CD4-positive, alpha-beta memory T cell (primary cell): ENCODE data around the gene GSTK1. TPM values are rescaled to one million over a fixed set of nuclear protein-coding genes. Genes with fewer than 3 reads are reported as not detected.

Source experiments
- CTCF ChIA-PET: fragments of 350-600 bp; sonication (Branson Sonifier 250); formaldehyde crosslinking; loops from one replicate; lab custom pipeline; 2021; ENCODE audit warnings: inconsistent platforms; ENCODE audit not compliant: partially characterized antibody; lab: Charles Lee
- POLR2A ChIA-PET: fragments of 350-600 bp; sonication (Branson Sonifier 250); formaldehyde crosslinking; loops from one replicate; lab custom pipeline; 2021; ENCODE audit not compliant: partially characterized antibody; lab: Charles Lee
- DNase-seq, 5 donors: peaks; one replicate each; pipeline versions ENCODE4 v3.0.0 to v3.0.0-alpha.2; 2020 to 2022; ENCODE audit warnings: mixed read lengths in 1 of 5
- H3K27ac ChIP-seq: one replicate; pipeline ENCODE4 v1.7.0; 2013; ENCODE audit warnings: low read depth, low read length
- H3K27me3 ChIP-seq: 2 replicates; pipeline ENCODE4 v1.7.0; 2013; ENCODE audit warnings: mild to moderate bottlenecking, low read length, moderate library complexity; ENCODE audit not compliant: insufficient read depth
- H3K36me3 ChIP-seq: 2 replicates; pipeline ENCODE4 v1.7.0; 2013; ENCODE audit warnings: mild to moderate bottlenecking, low read length, moderate library complexity; ENCODE audit not compliant: insufficient read depth
- H3K4me1 ChIP-seq: 2 replicates; pipeline ENCODE4 v1.7.0; 2013; ENCODE audit warnings: mild to moderate bottlenecking, low read length, moderate library complexity; ENCODE audit not compliant: insufficient read depth
- H3K4me3 ChIP-seq, 2 donors: one replicate each; pipeline ENCODE4 v1.7.0; 2013; ENCODE audit warnings: low read length in 2 of 2, mild to moderate bottlenecking in 1 of 2
- H3K9me3 ChIP-seq, 2 donors: one replicate each; pipeline ENCODE4 v1.7.0; 2013; ENCODE audit warnings: low read length in 2 of 2, control low read depth in 1 of 2; ENCODE audit not compliant: control insufficient read depth in 1 of 2
- H3K27ac Mint-ChIP-seq, 7 donors: one replicate each; pipeline ENCODE4 v1.8.0; 2020 to 2021; ENCODE audit warnings: mixed read lengths in 7 of 7, mild to moderate bottlenecking in 6 of 7, inconsistent platforms in 3 of 7, moderate library complexity in 3 of 7
- H3K27me3 Mint-ChIP-seq, 2 donors: one replicate each; pipeline ENCODE4 v1.8.0; 2020 to 2021; ENCODE audit warnings: mixed read lengths in 2 of 2
- H3K36me3 Mint-ChIP-seq, 2 donors: one replicate each; pipeline ENCODE4 v1.8.0; 2020 to 2021; ENCODE audit warnings: mixed read lengths in 2 of 2, inconsistent platforms in 1 of 2, mild to moderate bottlenecking in 1 of 2
- H3K4me1 Mint-ChIP-seq, 4 donors: one replicate each; pipeline ENCODE4 v1.8.0; 2020 to 2021; ENCODE audit warnings: mixed read lengths in 4 of 4, mild to moderate bottlenecking in 1 of 4
- H3K4me3 Mint-ChIP-seq, 8 donors: one replicate each; pipeline ENCODE4 v1.8.0; 2020 to 2021; ENCODE audit warnings: mixed read lengths in 8 of 8, mild to moderate bottlenecking in 7 of 8, moderate library complexity in 6 of 8, inconsistent platforms in 3 of 8
- H3K9me3 Mint-ChIP-seq, 8 donors: one replicate each; pipeline ENCODE4 v1.8.0; 2020 to 2021; ENCODE audit warnings: mixed read lengths in 8 of 8, mild to moderate bottlenecking in 5 of 8, inconsistent platforms in 3 of 8, moderate library complexity in 1 of 8
- intact Hi-C: fragments of 100-400 bp; cut with micrococcal nuclease; formaldehyde crosslinking; loops from one replicate; pipeline ENCODE4 v1.15.1; 2023
- polyA plus RNA-seq, 2 donors: library from polyadenylated mRNA; unstranded; fragments of 300-500 nt; fragmentation: Illumina TruSeq; gene quantifications; one replicate each; pipeline ENCODE4 v1.2.3, GENCODE V29; 2021
- total RNA-seq, 2 experiments: library from RNA; stranded (reverse); gene quantifications; one replicate each; pipeline ENCODE4 v1.2.3, GENCODE V29; 2021

GSTK1 gene
- total and polyA plus RNA-seq, 4 experiments from 2014 or later: 469 to 748 (median 587) TPM

DNA sequence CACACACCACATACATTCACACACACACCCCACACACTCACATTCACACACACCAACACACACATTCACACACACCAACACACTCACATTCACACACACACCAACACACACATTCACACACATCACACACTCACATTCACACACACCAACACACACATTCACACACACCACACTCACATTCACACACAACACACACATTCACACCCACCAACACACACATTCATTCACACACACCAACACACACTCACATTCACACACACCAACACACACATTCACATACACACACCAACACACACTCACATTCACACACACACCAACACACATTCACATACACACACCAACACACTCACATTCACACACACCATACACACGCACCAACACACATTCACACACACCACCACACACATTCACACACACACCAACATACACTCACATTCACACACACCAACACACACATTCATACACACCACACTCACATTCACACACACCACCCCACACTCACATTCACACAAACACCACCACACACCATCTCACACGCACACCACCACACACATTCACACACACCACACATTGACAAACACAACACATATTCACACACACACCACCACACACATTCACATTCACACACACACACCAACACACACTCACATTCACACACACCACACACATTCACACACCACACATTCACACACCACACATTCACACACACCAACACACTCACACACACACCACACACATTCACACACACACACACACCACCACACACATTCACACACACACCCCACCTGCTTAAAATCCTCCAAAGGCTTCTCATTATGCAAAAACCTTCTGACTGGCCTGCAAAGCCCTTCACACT, 32.4 kb upstream of the GSTK1 start:
- no peaks in the 10 kb centered on the region for H3K4me1 Mint-ChIP-seq
- intact Hi-C loops: no loop called here
- Histone ChIP-seq H3K27ac (no peak overlapping the region), H3K9me3 (peaks cover 0 to 1% of the 10 kb centered on the region in 2 donors), H3K27me3 (no peaks in the 10 kb centered on the region), H3K4me1 (no peaks in the 10 kb centered on the region), H3K4me3 (no peak overlapping the region), H3K36me3 (no peaks in the 10 kb centered on the region)
- no peak overlapping the region for H3K27ac Mint-ChIP-seq
- CTCF ChIA-PET: interaction anchor here (1.2 to 3.0 kb wide), 4 partner anchors 10 to 186 kb away, joined by 4 to 12 read pairs (median 7); no protein-coding TSS in a partner anchor
- H3K9me3 Mint-ChIP-seq: peaks cover 0 to 9% (median 5%) of the 10 kb centered on the region in 8 donors
- POLR2A ChIA-PET: no interaction called here
- H3K4me3 Mint-ChIP-seq: no peak overlapping the region
- peaks cover 0 to 1% of the 10 kb centered on the region in 2 donors for H3K36me3 Mint-ChIP-seq
- peaks cover 2 to 7% of the 10 kb centered on the region in 2 donors for H3K27me3 Mint-ChIP-seq
- DNase-seq: no peak

DNA sequence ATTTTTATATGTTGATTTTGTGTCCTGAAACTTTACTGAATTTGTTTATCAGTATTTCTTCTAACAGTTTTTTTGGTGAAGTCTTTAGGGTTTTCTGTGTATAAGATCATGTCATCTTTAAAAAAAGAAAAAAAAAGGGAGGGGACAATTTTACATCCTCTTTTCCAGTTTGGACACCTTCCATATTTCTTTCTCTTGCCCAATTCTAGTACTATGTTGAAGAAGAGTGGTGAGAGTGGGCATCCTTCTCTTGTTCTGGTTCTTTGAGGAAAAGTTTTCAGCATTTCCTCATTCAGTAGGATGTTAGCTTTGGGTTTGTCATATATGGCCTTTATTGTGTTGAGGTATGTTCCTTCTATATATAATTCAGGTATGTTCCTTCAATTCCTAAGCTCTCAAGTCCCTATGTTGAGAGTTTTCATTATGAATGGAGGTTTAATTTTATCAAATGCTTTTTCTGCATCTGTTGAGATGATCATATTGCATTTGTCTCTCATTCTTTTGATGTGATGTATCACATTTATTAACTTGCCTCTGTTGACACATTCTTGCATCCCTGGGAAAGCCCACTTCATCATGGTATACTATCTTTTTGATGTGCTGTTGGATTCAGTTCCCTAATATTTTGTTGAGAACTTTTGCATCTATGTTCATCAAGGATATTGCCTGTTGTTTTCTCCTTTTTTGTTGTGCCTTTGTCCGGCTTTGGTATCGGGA, 29.3 kb upstream of the GSTK1 start:
- Histone ChIP-seq H3K9me3 (peaks cover 0 to 7% of the 10 kb centered on the region in 2 donors), H3K36me3 (no peaks in the 10 kb centered on the region), H3K4me3 (no peak overlapping the region), H3K27me3 (peaks cover 6% of the 10 kb centered on the region), H3K4me1 (no peaks in the 10 kb centered on the region), H3K27ac (no peak overlapping the region)
- Mint-ChIP-seq H3K4me1 (no peaks in the 10 kb centered on the region), H3K27me3 (peaks cover 3 to 15% of the 10 kb centered on the region in 2 donors), H3K4me3 (no peak overlapping the region), H3K27ac (no peak overlapping the region), H3K36me3 (peaks cover 10 to 15% of the 10 kb centered on the region in 2 donors), H3K9me3 (peaks cover 0 to 28% (median 20%) of the 10 kb centered on the region in 8 donors)
- DNase-seq: no peak
- intact Hi-C loops: no loop called here
- ChIA-PET POLR2A (no interaction called here), CTCF (interaction anchor here (0.6 to 3.8 kb wide), 2 partner anchors 66 to 182 kb away, joined by 3 to 19 read pairs; no protein-coding TSS in a partner anchor)

DNA sequence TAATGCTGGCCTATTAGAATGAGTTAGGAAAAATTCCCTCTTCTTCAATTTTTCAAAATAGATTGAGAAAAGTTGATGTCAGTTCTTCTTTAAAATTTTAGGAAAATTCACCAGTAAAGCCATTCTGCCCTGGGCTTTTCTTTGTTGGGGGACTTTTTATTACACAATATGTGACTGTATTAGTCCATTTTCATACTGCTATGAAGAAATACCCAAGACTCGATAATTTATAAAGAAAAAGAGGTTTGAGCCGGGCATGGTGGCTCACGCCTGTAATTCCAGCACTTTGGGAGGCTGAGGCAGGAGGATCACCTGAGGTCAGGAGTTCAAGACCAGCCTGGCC, 28.7 kb upstream of the GSTK1 start:
- Mint-ChIP-seq H3K9me3 (peaks cover 0 to 28% (median 20%) of the 10 kb centered on the region in 8 donors), H3K27me3 (peaks cover 3 to 15% of the 10 kb centered on the region in 2 donors), H3K27ac (no peak overlapping the region), H3K4me1 (no peaks in the 10 kb centered on the region), H3K36me3 (peaks cover 10 to 17% of the 10 kb centered on the region in 2 donors), H3K4me3 (no peak overlapping the region)
- Histone ChIP-seq H3K27me3 (peaks cover 6% of the 10 kb centered on the region), H3K9me3 (peaks cover 0 to 7% of the 10 kb centered on the region in 2 donors), H3K4me3 (no peak overlapping the region), H3K36me3 (no peaks in the 10 kb centered on the region), H3K27ac (no peak overlapping the region), H3K4me1 (no peaks in the 10 kb centered on the region)
- POLR2A ChIA-PET: no interaction called here
- intact Hi-C loops: no loop called here
- DNase-seq: no peak
- CTCF ChIA-PET: interaction anchor here (3.8 kb wide), 1 partner anchor 65 kb away, joined by 19 read pairs; no protein-coding TSS in a partner anchor

DNA sequence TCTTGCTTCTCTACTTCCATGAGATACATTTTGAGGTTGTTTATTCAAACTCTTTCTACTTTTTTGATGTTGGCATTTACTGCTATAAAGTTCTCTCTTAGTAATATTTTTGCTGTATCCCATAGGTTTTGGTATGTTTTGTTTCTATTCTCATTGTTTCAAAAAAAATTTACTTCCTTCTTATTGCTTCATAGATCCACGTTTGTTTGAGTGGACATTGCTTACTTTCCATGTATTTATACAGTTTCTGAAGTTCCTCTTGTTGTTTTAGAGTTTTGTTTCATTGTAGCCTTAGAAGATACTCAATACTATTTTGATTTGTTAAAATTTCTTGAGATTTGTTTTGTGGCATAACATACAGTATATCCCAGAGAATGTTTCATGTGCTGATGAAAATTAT, 27.7 kb upstream of the GSTK1 start:
- no peak overlapping the region for H3K4me3 Mint-ChIP-seq
- Histone ChIP-seq H3K9me3 (peaks cover 0 to 7% of the 10 kb centered on the region in 2 donors), H3K36me3 (no peaks in the 10 kb centered on the region), H3K4me1 (no peaks in the 10 kb centered on the region), H3K27me3 (peaks cover 6% of the 10 kb centered on the region), H3K4me3 (no peak overlapping the region), H3K27ac (no peak overlapping the region)
- intact Hi-C loops: no loop called here
- CTCF ChIA-PET: interaction anchor here (1.7 kb wide), 1 partner anchor 70 kb away, joined by 5 read pairs; no protein-coding TSS in a partner anchor
- no peak for DNase-seq
- H3K27me3 Mint-ChIP-seq: peaks cover 3 to 15% of the 10 kb centered on the region in 2 donors
- peaks cover 0 to 28% (median 20%) of the 10 kb centered on the region in 8 donors for H3K9me3 Mint-ChIP-seq
- H3K27ac Mint-ChIP-seq: no peak overlapping the region
- POLR2A ChIA-PET: no interaction called here
- peaks cover under 1 to 3% (median 2%) of the 10 kb centered on the region in 4 donors for H3K4me1 Mint-ChIP-seq
- H3K36me3 Mint-ChIP-seq: peaks cover 10 to 17% of the 10 kb centered on the region in 2 donors

DNA sequence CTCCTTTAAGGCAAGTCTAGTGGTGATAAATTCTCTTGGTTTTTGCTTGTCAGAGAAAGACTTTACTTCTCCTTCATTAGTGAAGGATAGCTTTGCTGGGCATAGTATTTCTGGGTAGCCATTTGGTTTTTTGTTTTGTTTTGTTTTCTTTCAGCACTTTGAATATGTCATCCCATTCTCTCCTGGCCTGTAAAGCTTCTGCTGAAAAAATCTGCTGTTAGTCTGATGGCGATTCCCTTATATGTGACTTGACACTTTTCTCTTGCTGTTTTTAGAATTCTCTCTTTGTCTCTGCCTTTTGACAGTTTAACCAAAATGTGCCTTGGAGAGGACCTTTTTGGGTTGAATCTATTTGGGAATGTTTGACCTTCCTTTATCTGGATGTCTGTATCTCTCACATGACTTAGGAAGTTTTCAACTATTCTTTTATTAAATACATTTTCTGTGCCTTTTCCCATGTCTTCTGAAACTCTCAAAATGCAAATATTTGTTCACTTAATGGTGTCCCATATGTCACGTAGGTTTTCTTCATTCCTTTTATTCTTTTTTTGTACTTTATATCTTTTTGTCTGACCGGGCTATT, 26.7 kb upstream of the GSTK1 start:
- peaks cover 6% of the 10 kb centered on the region for H3K4me1 ChIP-seq
- Mint-ChIP-seq H3K27ac (no peak overlapping the region), H3K4me3 (no peak overlapping the region), H3K9me3 (peaks cover 0 to 28% (median 20%) of the 10 kb centered on the region in 8 donors), H3K4me1 (peaks cover 7 to 8% (median 8%) of the 10 kb centered on the region in 4 donors), H3K36me3 (peaks cover 10 to 17% of the 10 kb centered on the region in 2 donors), H3K27me3 (peaks cover 3 to 15% of the 10 kb centered on the region in 2 donors)
- no peak overlapping the region for H3K27ac ChIP-seq
- ChIA-PET CTCF (interaction anchor here (0.9 to 1.7 kb wide), 7 partner anchors 13 to 180 kb away, joined by 3 to 10 read pairs (median 3); no protein-coding TSS in a partner anchor), POLR2A (interaction anchor here (0.7 kb wide), 1 partner anchor 603 kb away, joined by 3 read pairs; no protein-coding TSS in a partner anchor)
- H3K9me3 ChIP-seq: peaks cover 0 to 7% of the 10 kb centered on the region in 2 donors
- no peak for DNase-seq
- no peaks in the 10 kb centered on the region for H3K36me3 ChIP-seq
- peaks cover 6% of the 10 kb centered on the region for H3K27me3 ChIP-seq
- H3K4me3 ChIP-seq: no peak overlapping the region
- intact Hi-C loops: no loop called here

GRCh38 chr7:143237366-143237765, 25.9 kb upstream of the GSTK1 start:
- no peak for DNase-seq
- H3K4me1 ChIP-seq: peaks cover 6% of the 10 kb centered on the region
- Mint-ChIP-seq H3K9me3 (peaks cover 0 to 28% (median 20%) of the 10 kb centered on the region in 8 donors), H3K27ac (no peak overlapping the region), H3K36me3 (peaks cover 10 to 17% of the 10 kb centered on the region in 2 donors), H3K27me3 (peaks cover 3 to 15% of the 10 kb centered on the region in 2 donors), H3K4me3 (no peak overlapping the region), H3K4me1 (peaks cover 7 to 14% (median 11%) of the 10 kb centered on the region in 4 donors)
- POLR2A ChIA-PET: no interaction called here
- intact Hi-C loops: no loop called here
- H3K27me3 ChIP-seq: peaks cover 6% of the 10 kb centered on the region
- peaks cover 0 to 7% of the 10 kb centered on the region in 2 donors for H3K9me3 ChIP-seq
- no peak overlapping the region for H3K27ac ChIP-seq
- CTCF ChIA-PET: interaction anchor here (0.6 to 1.7 kb wide), 8 partner anchors 12 to 179 kb away, joined by 3 to 10 read pairs (median 4); no protein-coding TSS in a partner anchor
- no peak overlapping the region for H3K4me3 ChIP-seq
- H3K36me3 ChIP-seq: no peaks in the 10 kb centered on the region
